ENCODE data around the gene SPHK1.
"Not testable (repeated sequence)": the region's sequence is repeated elsewhere in the genome, so short reads cannot be mapped to it uniquely, and the experiment has no call there.

Gene SPHK1, protein sequence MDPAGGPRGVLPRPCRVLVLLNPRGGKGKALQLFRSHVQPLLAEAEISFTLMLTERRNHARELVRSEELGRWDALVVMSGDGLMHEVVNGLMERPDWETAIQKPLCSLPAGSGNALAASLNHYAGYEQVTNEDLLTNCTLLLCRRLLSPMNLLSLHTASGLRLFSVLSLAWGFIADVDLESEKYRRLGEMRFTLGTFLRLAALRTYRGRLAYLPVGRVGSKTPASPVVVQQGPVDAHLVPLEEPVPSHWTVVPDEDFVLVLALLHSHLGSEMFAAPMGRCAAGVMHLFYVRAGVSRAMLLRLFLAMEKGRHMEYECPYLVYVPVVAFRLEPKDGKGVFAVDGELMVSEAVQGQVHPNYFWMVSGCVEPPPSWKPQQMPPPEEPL

DNA sequence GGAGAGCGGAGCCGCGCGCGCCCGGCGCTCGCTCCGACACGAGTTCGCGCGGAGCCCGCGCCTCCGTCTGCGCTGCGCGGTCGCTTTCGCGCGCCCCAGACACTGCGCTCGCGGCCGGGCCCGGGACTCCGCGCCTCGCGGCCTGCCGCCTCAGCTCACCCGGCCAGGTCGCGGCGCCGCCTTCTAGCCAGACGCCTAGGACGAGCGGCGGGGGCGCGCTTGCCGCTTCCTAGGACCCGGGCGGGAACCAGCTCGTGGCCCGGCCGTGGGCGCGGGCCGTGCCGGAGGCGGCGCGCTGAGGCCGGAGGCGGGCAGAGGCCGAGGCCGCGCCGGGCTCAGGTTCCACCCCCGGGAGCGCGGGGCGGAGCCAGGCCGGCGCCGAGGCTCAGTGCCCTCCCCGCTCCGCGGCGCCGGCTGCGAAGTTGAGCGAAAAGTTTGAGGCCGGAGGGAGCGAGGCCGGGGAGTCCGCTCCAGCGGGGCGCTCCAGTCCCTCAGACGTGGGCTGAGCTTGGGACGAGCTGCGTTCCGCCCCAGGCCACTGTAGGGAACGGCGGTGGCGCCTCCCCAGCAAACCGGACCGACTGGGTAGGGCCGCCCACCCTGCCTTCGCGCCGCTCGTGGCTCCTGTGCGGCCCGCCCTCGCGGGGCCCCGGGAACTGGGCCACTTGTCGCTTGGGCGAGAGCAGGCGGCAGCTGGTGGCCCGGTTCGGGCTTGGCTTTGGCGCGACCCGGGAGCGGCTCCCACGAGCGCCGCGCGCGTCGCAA, at the start of gene SPHK1:
Gene SPHK1 (plus strand): TSS at position 388 of the 765 bp plus-strand sequence. CDS start 1,036 bp downstream, outside the sequence.
- DNase-seq, result peak; percentile 34

DNA sequence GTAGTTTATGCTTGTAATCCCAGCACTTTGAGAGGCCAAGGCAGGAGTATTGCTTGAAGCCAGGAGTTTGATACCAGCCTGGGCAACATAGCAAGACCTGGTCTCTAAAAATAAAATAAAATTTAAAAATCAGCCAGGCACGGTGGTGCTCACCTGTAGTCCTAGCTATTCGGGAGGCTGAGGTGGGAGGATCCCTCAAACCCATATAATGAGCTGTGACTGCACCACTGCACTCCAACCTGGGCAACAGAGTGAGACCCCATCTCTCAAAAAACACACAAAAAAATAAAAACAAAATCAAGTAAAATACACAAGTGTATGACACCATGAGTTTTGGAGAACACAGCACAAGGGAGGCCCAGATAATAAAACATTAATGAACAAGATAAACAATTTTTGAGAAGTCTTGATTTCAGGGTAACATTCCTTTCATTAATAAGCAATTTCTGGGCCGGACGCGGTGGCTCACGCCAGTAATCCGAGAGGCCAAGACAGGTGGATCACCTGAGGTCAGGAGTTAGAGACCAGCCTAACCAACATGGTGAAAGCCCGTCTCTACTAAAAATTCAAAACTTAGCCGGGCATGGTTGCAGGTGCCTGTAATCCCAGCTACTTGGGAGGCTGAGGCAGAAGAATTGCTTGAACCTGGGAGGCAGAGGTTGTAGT, 48.6 kb upstream of the SPHK1 start:
- DNase-seq, result no peak

DNA sequence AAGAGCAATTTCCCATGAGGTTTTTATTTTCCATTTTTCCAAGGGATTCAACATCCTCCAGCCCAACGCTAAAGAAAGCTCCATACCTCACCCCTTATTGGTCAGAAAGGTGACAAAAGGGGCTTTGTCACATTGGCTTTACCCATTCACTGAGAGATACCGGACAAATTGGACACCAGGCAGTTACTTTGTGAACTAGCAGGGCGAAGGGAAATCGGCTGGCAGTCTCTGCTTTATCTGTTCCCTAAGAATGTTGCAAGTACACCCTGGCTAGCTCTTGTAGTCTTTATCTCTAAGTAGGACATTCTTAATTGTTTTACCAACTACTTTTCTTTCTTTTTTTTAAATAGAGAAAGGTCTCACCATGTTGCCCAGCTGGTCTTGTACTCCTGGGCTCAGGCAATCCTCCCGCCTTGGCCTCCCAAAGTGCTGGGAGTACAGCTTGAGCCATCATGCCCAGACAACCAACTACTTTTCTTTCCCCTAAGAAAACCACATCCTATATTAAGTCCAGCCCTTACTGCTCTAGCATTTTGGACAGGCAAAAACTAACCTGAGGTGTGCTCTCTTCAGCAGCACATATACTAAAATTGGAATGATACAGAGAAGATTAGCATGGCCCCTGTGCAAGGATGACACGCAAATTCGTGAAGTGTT, 47.5 kb upstream of the SPHK1 start:
- DNase-seq, result no peak

DNA sequence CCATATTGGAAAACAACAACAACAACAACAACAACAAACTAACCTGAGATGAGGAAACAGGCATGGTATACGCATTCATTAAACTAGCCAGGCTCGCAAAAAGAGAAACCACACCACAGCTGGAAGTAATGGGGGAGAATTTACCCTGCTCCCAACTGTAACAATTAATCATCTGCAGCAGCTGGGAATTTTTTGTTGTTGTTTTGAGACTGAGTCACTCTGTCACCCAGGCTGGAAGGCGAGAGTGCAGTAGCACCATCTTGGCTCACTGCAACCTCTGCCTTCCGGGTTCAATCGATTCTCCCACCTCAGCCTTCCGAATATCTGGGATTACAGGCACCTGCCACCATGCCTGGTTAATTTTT, 47.0 kb upstream of the SPHK1 start:
- no peak for DNase-seq

DNA sequence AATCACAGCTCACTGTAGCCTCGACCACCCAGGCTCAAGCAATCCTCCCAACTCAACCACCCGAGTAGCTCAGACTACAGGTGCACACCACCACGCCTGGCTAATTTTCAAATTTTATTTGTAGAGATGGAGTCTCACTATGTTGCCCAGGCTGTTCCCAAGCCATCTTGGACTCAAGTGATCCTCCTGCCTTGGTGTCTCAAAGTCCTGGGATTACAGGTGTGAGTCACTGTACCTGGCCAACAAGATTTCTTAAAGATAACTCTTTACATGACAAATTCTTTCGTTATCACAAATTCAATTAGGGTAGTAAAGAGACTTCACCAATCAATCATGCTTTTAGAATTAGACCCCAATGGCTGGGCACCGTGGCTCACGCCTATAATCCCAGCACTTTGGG, 43.1 kb upstream of the SPHK1 start:
- DNase-seq, result no peak

- DNase-seq, result no peak
Observed at GRCh38 chr17:76343106-76343505, 41.3 kb upstream of the SPHK1 start.

- no peak for DNase-seq
Observed at GRCh38 chr17:76345377-76345974, 38.9 kb upstream of the SPHK1 start.

DNA sequence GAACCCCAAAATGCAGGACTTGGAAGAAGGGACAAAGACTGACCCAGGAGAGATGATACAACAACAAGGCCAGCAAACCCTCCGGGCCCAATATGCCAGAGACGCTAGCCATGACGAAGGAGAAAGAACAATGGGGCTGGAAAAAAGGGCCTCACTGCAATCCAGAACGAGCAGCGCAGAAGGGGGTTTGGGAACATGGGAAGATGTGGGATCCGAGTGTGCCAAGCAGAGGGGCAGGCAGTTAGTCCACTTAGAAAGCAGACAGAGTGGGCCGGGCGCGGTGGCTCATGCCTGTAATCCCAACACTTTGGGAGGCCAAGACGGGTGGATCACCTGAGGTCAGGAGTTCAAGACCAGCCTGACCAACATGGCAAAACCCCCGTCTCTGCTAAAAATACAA, 37.5 kb upstream of the SPHK1 start:
- DNase-seq, result not testable (repeated sequence)

DNA sequence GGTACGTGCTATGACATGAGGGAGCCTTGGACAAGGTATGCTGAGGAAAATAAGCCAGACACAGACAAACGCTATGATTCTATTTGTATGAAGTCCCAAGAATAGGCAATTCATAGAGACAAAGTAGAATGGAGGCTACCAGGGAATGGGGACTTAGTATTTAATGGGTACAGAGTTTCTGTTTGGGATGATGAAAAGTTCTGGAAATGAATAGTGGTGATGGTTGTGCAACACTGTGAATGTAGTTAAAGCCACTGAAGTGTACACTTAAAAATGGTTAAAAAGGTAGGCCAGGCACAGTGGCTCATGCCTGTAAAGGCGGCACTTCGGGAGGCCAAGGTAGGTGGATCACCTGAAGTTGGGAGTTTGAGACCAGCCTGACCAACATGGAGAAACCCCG, 33.9 kb upstream of the SPHK1 start:
- no peak for DNase-seq

- no peak for DNase-seq
Observed at GRCh38 chr17:76351526-76352071, 32.8 kb upstream of the SPHK1 start.

DNA sequence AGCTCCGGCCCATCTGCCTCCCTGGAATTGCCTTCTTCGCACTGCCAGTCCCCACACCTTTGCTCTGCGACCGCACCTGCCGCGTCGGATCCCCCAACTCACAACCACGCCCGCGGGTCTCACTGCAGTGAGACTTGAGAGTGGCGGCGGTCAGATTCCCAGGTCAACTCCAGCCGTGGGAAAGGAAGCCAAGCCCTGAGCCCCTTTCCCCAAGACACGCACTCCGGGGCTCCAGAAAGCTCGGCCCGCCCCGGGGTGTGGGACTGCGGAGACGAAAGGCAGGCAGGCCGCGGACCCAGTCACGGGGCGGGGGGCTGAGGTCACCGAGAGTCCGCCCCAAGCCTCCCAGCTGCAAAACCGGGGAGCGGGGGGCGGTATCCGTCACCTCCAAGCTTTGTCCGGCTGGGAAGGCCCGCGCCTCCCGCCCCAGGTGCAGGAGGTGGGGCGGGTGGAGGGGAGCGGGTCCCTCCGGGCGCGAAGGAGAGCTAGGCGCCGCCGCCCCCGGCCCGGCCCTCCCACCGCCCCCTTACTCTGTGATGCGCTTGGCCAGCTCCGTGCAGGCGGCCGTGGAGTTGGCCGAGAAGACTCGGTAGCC, 31.3 kb upstream of the SPHK1 start:
- DNase-seq, result peak; percentile 11

DNA sequence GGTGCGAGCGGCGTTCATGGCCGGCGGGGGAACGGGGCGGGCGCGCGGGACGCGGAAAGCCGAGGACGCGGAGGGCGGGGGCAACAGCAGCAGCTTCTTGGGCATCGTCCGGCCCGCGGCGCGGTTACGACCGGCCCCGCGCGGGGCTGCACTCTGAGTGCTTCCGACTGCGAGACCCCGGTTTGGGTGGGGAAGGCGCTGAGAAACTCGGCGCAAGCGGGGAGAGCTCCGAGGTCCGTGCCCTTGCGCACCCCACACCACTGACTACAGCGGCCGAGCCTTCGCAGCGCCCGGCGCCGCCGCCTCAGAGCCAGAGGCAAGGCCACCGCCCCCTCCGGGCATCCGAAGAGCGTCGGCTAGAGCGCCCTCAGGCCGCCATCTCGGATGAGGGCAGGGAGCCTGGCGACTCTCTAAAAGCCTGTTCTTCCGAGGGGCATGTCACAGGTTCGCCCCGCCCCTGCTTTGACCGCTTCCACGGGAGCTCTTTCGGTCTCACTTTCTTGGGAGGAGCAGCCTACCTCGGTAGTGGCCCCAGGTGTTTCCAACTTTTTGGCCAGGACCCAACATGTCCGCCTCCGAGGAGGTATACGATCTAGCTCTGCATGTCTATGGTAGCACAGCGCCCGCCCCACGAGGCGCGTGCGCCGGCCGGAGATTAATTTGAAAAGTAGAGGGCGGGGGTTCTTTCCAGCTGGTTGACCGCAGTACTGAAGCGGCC, 30.7 kb upstream of the SPHK1 start, which contains the start of gene PRPSAP1:
Gene PRPSAP1 (minus strand): TSS at position 318 of the 718 bp plus-strand sequence. CDS start 213 bp downstream, at position 105.
- DNase-seq, result peak; percentile 78

DNA sequence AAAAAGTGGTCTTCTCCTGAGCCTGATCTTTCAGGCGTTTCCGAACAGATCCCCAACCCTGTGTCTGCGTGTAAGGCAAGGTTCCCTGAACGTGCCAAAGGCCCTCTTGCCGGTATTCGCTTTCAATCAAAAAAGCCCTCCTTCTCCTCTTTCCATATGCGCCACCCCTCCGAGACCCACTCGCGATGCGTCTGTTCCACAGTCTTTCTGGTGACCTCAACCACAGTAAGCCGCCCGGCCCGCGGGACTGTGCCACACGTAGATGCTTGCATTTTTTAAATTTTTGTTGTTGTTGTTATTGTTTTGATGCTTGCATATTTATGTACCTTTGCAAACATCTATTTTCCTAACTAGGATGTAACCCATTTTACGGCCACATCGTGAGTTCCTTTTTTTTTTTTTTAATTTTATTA, 30.1 kb upstream of the SPHK1 start:
- no peak for DNase-seq

- DNase-seq, result no peak
Observed at GRCh38 chr17:76354747-76355310, 29.6 kb upstream of the SPHK1 start.

DNA sequence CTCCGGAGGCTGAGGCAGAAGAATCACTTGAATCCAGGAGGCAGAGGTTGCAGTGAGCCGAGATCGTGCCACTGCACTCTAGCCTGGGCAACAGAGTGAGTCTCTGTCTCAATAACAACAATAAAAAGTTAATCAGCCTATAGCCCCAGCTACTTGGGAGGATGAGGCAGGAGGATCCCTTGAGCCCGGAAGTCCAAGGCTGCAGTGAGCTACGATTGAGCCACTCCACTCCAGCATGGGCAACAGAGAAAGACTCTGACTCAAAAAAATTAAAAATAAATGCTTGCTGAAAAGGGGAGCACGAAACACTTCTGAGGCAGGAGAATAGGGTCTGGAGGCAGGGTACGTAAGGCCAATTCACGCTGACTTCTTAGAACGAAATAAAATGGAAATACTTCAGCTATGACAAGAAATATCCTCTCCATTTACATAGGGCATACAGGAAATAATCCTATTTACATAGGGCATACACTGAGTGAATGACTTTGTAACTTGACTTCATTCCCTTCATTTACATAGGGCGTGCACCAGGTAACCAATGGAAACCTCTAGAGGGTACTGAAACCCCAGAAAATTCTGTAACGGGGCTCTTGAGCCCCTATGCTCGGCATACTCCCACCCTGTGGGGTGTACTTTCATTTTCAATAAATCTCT, 27.5 kb upstream of the SPHK1 start:
- no peak for DNase-seq

- no peak for DNase-seq
Observed at GRCh38 chr17:76357597-76358158, 26.7 kb upstream of the SPHK1 start.

- no peak for DNase-seq
Observed at GRCh38 chr17:76359375-76359774, 25.0 kb upstream of the SPHK1 start.

- DNase-seq, result not testable (repeated sequence)
Observed at GRCh38 chr17:76359776-76360175, 24.6 kb upstream of the SPHK1 start.

- DNase-seq, result no peak
Observed at GRCh38 chr17:76360461-76360860, 23.9 kb upstream of the SPHK1 start.
